Heart right ventricle (tissue), 16 donors: ENCODE results near the gene ZFHX2. TPM values are rescaled to one million over a fixed set of nuclear protein-coding genes. Genes with fewer than 3 reads are reported as not detected.

ENCODE experiments used
- ATAC-seq, 8 donors: fragments of 200-7000 bp; cut with Tn5 transposase; one replicate each; pipeline ENCODE4 v1.9.1; 2020; ENCODE audit warnings: mild to moderate bottlenecking in 8 of 8, moderate library complexity in 8 of 8, moderate number of reproducible peaks in 1 of 8
- DNase-seq, 2 donors: peaks; one replicate each; pipeline ENCODE4 v3.0.0-alpha.2; 2020
- H3K27ac ChIP-seq, 10 donors: fragments of 200-600 bp; sonication (generic) in 2 of 10; one replicate each; pipeline versions ENCODE4 v1.5.0 to v1.8.0; 2020 to 2022; ENCODE audit warnings: mild to moderate bottlenecking in 3 of 10
- H3K27me3 ChIP-seq, 7 donors: fragments of 200-600 bp; one replicate each; pipeline ENCODE4 v1.8.0; 2021 to 2022; ENCODE audit warnings: mild to moderate bottlenecking in 2 of 7
- H3K36me3 ChIP-seq, 9 donors: fragments of 200-600 bp; sonication (generic) in 1 of 9; one replicate each; pipeline versions ENCODE4 v1.5.0 to v1.8.0; 2020 to 2022; ENCODE audit warnings: mild to moderate bottlenecking in 2 of 9
- H3K4me1 ChIP-seq, 9 donors: fragments of 200-600 bp; sonication (generic) in 1 of 9; one replicate each; pipeline versions ENCODE4 v1.5.0 to v1.8.0; 2020 to 2022; ENCODE audit warnings: mild to moderate bottlenecking in 4 of 9
- H3K4me3 ChIP-seq, 10 donors: fragments of 200-600 bp; sonication (generic) in 2 of 10; one replicate each; pipeline versions ENCODE4 v1.5.0 to v1.8.0; 2020 to 2022; ENCODE audit warnings: mild to moderate bottlenecking in 7 of 10, moderate library complexity in 2 of 10
- H3K9me3 ChIP-seq, 11 donors: fragments of 200-600 bp in 10 of 11; sonication (generic) in 2 of 11; one replicate each; pipeline versions ENCODE4 v1.5.0 to v1.8.0; 2013 to 2022; ENCODE audit warnings: mild to moderate bottlenecking in 2 of 11, control low read depth in 1 of 11, moderate library complexity in 1 of 11
- CTCF ChIP-seq, 9 donors: fragments of 200-600 bp; sonication (generic) in 2 of 9; IDR thresholded peaks; one replicate each; pipeline versions ENCODE4 v1.5.0 to v1.8.0; 2021 to 2022; ENCODE audit warnings: antibody characterized with exemption in 9 of 9, mild to moderate bottlenecking in 5 of 9, moderate library complexity in 1 of 9
- WGBS, 2 donors: extraction: QIAGEN DNeasy Blood & Tissue Kit; methylation state at CpG; one replicate each; pipeline ENCODE4 v1.1.7; 2013; ENCODE audit warnings: inconsistent platforms in 1 of 2; 5-methylcytosine and 5-hydroxymethylcytosine counted together
- intact Hi-C, 10 donors: fragments of 100-400 bp; cut with DNase I; formaldehyde crosslinking; loops; one replicate each; pipeline versions ENCODE4 v1.11.1 to v1.14.2; 2022
- polyA plus RNA-seq, 2 donors: library from polyadenylated mRNA; stranded (reverse); fragments of 200-250 nt; gene quantifications; one replicate each; pipeline ENCODE4 v1.2.3, GENCODE V29; 2013
- total RNA-seq, 10 donors: library from RNA; stranded (reverse); fragmentation: NEBNext Ultra II Directional in 3 of 10; extraction: Animal tissue kit (Norgen Biotek cat#: 25700) in 3 of 10; gene quantifications; one replicate each; pipeline versions ENCODE4 v1.2.1 to v1.2.4, GENCODE V29; 2021 to 2023
- donor health status: Arrhythmogenic right ventricular cardiomyopathy.
- donor health status: ischemic (EF 13 %, LVEDD 7.1; RV severe dilation, severe dysfunction).
- donor health status: healthy with polysubstance abuse.
- donor health status: DM: no; HTN: yes; CAD: no.
- donor health status: DM: no; HTN: no; CAD: no.
- donor health status: ischemic (EF 25% LVEDD 6.9; RV normal size, moderate dysfunction).
- donor health status: ischemic (EF 25% LVEDD 5.7; RV mildly dilated, moderate dysfunction).
- donor health status: healthy.
- donor health status: DM: yes; HTN: yes; CAD: no.
- donor health status: Ischemic cardiomyopathy.
- donor health status: ischemic (EF 35%, LVEDD 5.7; RV mildly dilated, moderate dysfunction).
- donor health status: nonischemic (EF 11% LVEDD 7.7; RV severe dilation, severe dysfunction).
- donor health status: DM: yes; HTN: yes; CAD: no.
- donor health status: PGD.
- donor health status: ischemic (EF 29% LVEDD 5.4; RV normal size, mild dysfunction).
- donor health status: nonischemic (EF 23%, LVEDD 6.1; RV moderate dilation, normal function).

The ZFHX2 gene
- total and polyA plus RNA-seq, 12 donors, result 0.25 to 1.9 (median 0.97) TPM

- intact Hi-C loops, result loop anchor here in 2 of 10 donors (10.0 kb wide), 1 partner anchor 49 kb away; no protein-coding TSS in a partner anchor
Observed at GRCh38 chr14:23485326-23485725, 66.2 kb downstream of the ZFHX2 start.

GRCh38 chr14:23483236-23483854 lies 68.2 kb downstream of the ZFHX2 start:
- no peak overlapping the region for H3K27ac ChIP-seq
- H3K9me3 ChIP-seq, result no peaks in the 10 kb centered on the region
- DNase-seq, result no peak
- peaks cover 0 to 63% (median 5%) of the 10 kb centered on the region in 9 donors for H3K36me3 ChIP-seq
- no peaks in the 10 kb centered on the region for H3K27me3 ChIP-seq
- peak in 2 of 8 donors; percentile 42 to 44 for ATAC-seq
- 40 to 52% methylated on average over 9 of the region's 9 CpGs for WGBS, 2 donors
- H3K4me1 ChIP-seq, result peaks cover 0 to 2% (median 0%) of the 10 kb centered on the region in 9 donors
- intact Hi-C loops, result loop anchor here in 3 of 10 donors (5.0 to 10.0 kb wide), 2 partner anchors 51 to 79 kb away; no protein-coding TSS in a partner anchor
- peak in 5 of 9 donors; percentile 16 to 31 (median 20) for TF ChIP-seq CTCF (IDR thresholded peaks at IDR 0.05)
- no peak overlapping the region for H3K4me3 ChIP-seq

More at GRCh38 chr14:23485326-23485725, 66.2 kb downstream of the ZFHX2 start:
- ATAC-seq, result no peak
- Histone ChIP-seq H3K36me3 (peaks cover 0 to 47% (median 5%) of the 10 kb centered on the region in 9 donors), H3K9me3 (no peaks in the 10 kb centered on the region), H3K27me3 (no peaks in the 10 kb centered on the region), H3K4me3 (no peak overlapping the region), H3K4me1 (no peaks in the 10 kb centered on the region), H3K27ac (no peak overlapping the region)
- no peak for TF ChIP-seq CTCF (IDR thresholded peaks at IDR 0.05)
- WGBS, 2 donors, result 84 to 88% methylated on average over 4 of the region's 4 CpGs
- DNase-seq, result no peak

- H3K36me3 ChIP-seq, result peaks cover 0 to 69% (median 8%) of the 10 kb centered on the region in 9 donors
- ATAC-seq (no peak), DNase-seq (no peak)
- H3K27me3 ChIP-seq, result no peaks in the 10 kb centered on the region
- intact Hi-C loops, result loop anchor here in 3 of 10 donors (5.0 to 10.0 kb wide), 2 partner anchors 52 to 80 kb away; no protein-coding TSS in a partner anchor
- H3K9me3 ChIP-seq, result no peaks in the 10 kb centered on the region
- peaks cover 0 to 5% (median 0%) of the 10 kb centered on the region in 9 donors for H3K4me1 ChIP-seq
- H3K4me3 ChIP-seq, result no peak overlapping the region
- no peak overlapping the region for H3K27ac ChIP-seq
- TF ChIP-seq CTCF (IDR thresholded peaks at IDR 0.05), result no peak
Observed at GRCh38 chr14:23482823-23483148, 68.8 kb downstream of the ZFHX2 start.

- no peak overlapping the region for H3K27ac ChIP-seq
- peaks cover 0 to 75% (median 14%) of the 10 kb centered on the region in 9 donors for H3K36me3 ChIP-seq
- no peaks in the 10 kb centered on the region for H3K9me3 ChIP-seq
- TF ChIP-seq CTCF (IDR thresholded peaks at IDR 0.05), result no peak
- WGBS, 2 donors, result 48 to 53% methylated on average over 7 of the region's 7 CpGs
- H3K4me1 ChIP-seq, result peaks cover 0 to 5% (median 0%) of the 10 kb centered on the region in 9 donors
- DNase-seq (no peak), ATAC-seq (no peak)
- intact Hi-C loops, result loop anchor here in 4 of 10 donors (2.0 to 10.0 kb wide), 3 partner anchors 53 to 81 kb away; no protein-coding TSS in a partner anchor
- no peaks in the 10 kb centered on the region for H3K27me3 ChIP-seq
- no peak overlapping the region for H3K4me3 ChIP-seq
Observed at GRCh38 chr14:23481979-23482822, 69.4 kb downstream of the ZFHX2 start.
